HG02852 (cell line): Measurements from ENCODE around the gene B3GAT3.
"Not testable (repeated sequence)": the region's sequence is repeated elsewhere in the genome, so short reads cannot be mapped to it uniquely, and the experiment has no call there.

Source experiments
- ATAC-seq: cut with Tn5 transposase; IDR thresholded peaks from one replicate; pipeline ENCODE4 v1.9.1; 2021; ENCODE audit warnings: mild to moderate bottlenecking, moderate library complexity; ENCODE audit not compliant: unreplicated experiment

The B3GAT3 gene

DNA sequence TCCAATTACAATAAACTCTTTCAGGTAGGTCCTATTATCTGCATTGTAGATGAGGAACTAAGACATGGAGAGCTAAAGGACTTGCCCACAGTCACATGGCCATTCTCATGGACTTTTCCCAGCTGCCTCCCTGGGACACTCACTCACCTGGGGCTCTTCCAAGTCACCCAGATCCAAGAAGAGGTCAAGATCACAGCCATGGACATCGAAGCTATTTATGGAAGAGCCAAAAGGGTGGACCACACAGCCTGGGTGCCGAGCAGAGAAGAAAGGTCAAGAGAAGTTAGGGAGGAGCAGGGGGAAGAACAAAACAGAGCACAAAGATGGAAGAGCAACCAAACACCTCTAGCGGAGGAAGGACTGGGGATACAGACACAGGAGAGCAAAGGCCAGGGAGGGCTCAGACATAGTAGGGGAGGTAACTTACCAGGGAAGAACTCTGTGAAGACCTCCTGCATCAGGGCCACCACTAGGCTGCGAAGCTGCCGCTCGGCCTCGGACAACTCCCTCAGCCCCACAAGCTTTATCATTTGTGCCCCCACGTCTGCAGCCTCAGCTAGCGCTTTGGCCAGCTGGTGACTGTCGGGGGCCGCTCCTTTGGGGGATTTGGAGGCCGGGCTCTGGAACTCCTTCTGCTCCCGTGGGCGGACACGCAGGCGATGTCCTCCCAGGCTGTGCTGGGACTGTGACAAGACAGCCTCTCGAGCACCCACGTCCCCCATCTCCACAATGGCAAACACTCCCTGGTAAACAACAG is 40.6 kb downstream of the B3GAT3 start:
- ATAC-seq, result no peak

DNA sequence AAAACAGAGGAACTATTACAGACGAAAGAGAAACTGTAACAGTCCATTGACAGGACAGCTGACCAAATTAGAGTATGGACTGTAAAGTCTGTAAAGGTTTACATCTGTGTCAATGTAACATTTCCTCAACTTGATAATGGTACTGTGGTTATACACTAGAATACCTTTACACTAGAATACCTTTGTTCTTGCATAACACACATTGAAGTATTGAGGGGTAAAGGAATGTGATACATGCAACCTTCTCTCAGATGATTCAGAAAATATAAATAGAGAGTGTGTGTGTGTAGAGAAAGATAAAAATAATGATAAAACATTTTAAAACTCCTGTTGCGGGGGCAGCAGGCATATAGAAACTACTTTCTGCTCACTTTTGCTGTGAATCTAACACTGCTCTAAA is 42.5 kb downstream of the B3GAT3 start:
- no peak for ATAC-seq

- ATAC-seq, result no peak
These were observed 43.2 kb downstream of the B3GAT3 start for GRCh38 chr11:62578541-62578940.

- ATAC-seq, result no peak
These were observed 44.6 kb downstream of the B3GAT3 start for GRCh38 chr11:62577046-62577714.

GRCh38 chr11:62575837-62576236 is 45.9 kb downstream of the B3GAT3 start:
- ATAC-seq, result no peak

- no peak for ATAC-seq
These were observed 46.6 kb downstream of the B3GAT3 start for GRCh38 chr11:62575156-62575555.

DNA sequence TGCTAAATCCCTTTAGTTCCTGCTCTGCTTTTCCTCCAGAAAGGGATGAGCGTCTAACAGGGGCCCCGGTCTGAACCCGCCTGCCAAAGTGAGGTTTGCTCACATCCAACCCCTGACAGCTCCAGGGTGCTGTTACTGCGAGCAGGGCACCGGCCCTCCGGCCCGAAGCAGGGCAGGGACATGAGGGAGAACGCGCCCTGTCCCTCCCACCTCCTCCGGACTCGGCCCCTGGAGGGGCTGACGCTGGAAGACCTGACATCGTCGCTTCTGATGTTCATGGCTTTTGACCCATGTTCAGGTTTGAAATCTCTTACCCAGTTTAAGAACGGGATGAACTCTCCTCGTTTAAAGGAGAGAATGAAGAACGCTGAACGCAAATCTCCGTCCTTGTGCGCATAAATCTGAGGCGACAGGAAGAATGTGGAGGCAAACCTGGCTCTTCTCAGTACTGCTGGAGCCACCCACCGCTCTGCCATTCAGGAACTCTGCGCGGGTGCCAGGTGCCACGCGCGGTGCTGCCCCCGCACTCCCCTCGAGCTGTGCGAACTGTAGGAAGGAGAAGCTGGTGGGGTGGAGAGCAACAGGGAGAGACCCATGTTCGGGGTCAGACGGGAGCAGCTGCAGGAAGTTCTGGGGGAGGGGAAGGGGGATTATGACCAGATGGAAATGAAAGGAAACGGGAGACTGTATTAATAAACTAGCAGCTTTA is 47.3 kb downstream of the B3GAT3 start:
- peak; percentile 26 for ATAC-seq

DNA sequence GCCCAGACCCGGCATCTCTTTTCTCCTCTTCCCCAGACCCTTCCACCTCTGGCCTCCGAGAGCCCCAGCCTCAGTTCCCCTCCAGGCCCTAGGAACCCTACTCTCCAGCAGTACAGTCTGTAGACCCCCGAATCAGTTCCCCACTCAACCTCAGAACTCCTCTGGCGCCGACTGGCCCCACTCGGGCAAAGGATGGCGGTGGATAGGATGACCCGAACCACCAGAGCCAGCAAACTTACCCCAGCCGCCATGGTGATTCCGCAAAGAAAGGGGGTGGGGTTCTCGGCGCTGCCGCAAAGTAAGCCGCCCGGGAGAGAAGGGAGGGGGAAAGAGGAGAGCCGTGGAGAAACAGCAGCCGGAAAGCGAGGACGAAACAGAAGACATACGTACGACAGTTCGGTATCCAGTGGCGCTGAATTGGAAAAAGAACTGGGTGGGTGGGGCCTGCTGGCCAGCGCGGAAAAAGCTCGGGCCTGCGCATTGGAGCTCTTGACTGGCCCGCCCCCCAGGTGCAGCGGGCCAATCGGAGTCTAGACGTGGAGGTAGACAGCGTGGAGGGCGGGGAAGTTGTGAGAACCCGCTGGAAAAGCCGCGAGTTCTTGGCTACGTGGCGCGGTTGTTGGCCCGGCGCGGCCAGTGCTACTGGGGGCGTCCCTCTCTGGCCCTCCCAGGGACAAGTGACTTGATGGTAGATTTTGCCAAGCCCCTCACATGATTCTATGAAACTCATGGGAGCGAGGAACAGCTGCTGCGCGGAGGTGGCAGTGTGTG is 48.0 kb downstream of the B3GAT3 start, which contains the start of gene EEF1G:
Gene EEF1G (minus strand): TSS at position 300 of the 771 bp plus-strand sequence. CDS start 49 bp downstream, at position 251.
- ATAC-seq, result peak; percentile 76

DNA sequence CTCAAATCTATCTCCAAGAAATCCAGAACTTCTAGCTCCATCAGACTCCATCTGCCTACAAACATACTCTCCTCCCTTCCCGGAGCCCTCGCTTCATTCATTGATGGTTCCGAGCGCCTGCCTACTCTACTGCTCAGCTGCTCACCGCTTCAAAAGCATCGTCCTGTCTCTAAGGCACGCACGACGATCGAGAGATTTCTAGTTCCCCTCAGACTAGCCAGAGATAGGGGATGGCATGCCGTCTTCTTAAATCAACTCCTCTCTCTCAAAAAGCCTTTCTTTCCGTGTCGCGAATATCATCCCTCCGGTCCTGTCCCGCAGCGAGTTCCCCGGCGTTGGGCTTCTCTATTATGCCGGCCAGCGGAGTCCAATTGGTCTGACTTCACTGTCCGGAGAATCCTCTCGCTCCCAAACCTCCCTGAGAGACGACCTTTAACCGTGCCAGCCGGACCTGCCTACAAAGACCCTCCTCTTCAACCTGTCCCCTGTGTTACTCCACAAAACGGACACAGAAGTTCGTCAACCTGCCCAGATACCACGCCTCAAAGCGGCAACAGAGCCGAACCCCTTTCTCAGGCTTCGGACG is 48.7 kb downstream of the B3GAT3 start:
- no peak for ATAC-seq

- ATAC-seq, result no peak
These were observed 49.4 kb downstream of the B3GAT3 start for GRCh38 chr11:62572431-62572830.

- not testable (repeated sequence) for ATAC-seq
These were observed 50.3 kb downstream of the B3GAT3 start for GRCh38 chr11:62571493-62571892.

- not testable (repeated sequence) for ATAC-seq
These were observed 50.9 kb downstream of the B3GAT3 start for GRCh38 chr11:62570903-62571302.

DNA sequence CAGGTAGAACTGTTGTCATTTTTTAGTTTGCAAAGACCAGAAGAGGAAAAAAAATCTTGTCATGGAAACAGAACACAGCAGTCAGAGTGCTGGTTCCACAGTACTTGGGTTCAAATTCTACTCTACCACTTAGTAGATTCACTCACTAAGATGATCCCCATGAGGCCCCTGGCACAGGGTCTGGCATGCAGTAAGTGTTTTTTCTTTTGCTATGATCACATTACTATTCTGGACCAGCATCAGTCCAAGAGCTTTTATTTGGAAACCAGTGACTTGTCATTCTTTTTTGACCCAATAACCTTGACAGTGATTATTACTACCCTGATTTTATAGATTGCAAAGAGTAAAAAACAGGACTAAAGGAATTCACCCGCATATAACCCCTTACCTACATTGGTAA is 52.2 kb downstream of the B3GAT3 start:
- ATAC-seq, result no peak

- no peak for ATAC-seq
These were observed 54.7 kb downstream of the B3GAT3 start for GRCh38 chr11:62567018-62567633.

- ATAC-seq, result no peak
These were observed 55.5 kb downstream of the B3GAT3 start for GRCh38 chr11:62566247-62566646.
